Astrocyte (in vitro differentiated cells and primary cell): ENCODE measurements around the gene SLC28A3. TPM values are rescaled to one million over a fixed set of nuclear protein-coding genes. Genes with fewer than 3 reads are reported as not detected.

ENCODE experiments used
- DNase-seq: peaks from one replicate; pipeline ENCODE4 v3.0.0-alpha.2; 2010; ENCODE audit warnings: low read depth
- FAIRE-seq: peaks from 2 replicates; lab custom pipeline; 2011; peaks lifted over from hg19 to GRCh38; lab: Jason Lieb, UNC
- H2AFZ ChIP-seq: 2 replicates; pipeline ENCODE4 v1.6.0; 2012; ENCODE audit warnings: low read depth, low read length, inconsistent platforms
- H3K27ac ChIP-seq: 2 replicates; pipeline ENCODE4 v1.5.1; 2011; ENCODE audit warnings: low read depth, low read length, inconsistent platforms
- H3K27me3 ChIP-seq: 2 replicates; pipeline ENCODE4 v1.6.0; 2011; ENCODE audit warnings: low read length, inconsistent platforms; ENCODE audit not compliant: insufficient read depth
- H3K36me3 ChIP-seq: 2 replicates; pipeline ENCODE4 v1.5.1; 2011; ENCODE audit warnings: low read length, inconsistent platforms; ENCODE audit not compliant: insufficient read depth
- H3K4me1 ChIP-seq: 2 replicates; pipeline ENCODE4 v1.5.1; 2011; ENCODE audit warnings: low read length, inconsistent platforms; ENCODE audit not compliant: insufficient read depth
- H3K4me2 ChIP-seq: 2 replicates; pipeline ENCODE4 v1.6.0; 2012; ENCODE audit warnings: low read length, inconsistent platforms
- H3K4me3 ChIP-seq: 2 replicates; pipeline ENCODE4 v1.5.1; 2011; ENCODE audit warnings: low read depth, mild to moderate bottlenecking, low read length, inconsistent platforms; ENCODE audit not compliant: insufficient read depth
- H3K79me2 ChIP-seq: 2 replicates; pipeline ENCODE4 v1.6.0; 2012; ENCODE audit warnings: mild to moderate bottlenecking, low read length, inconsistent platforms; ENCODE audit not compliant: insufficient read depth
- H3K9ac ChIP-seq: 2 replicates; pipeline ENCODE4 v1.6.0; 2012; ENCODE audit warnings: mild to moderate bottlenecking, low read length, inconsistent platforms
- H3K9me3 ChIP-seq: 2 replicates; pipeline ENCODE4 v1.5.1; 2012; ENCODE audit warnings: low read depth, mild to moderate bottlenecking, low read length, inconsistent platforms; ENCODE audit not compliant: insufficient read depth
- H4K20me1 ChIP-seq: 2 replicates; pipeline ENCODE4 v1.6.0; 2012; ENCODE audit warnings: low read length, inconsistent platforms; ENCODE audit not compliant: insufficient read depth
- H3K27ac Mint-ChIP-seq: one replicate; pipeline ENCODE4 v1.8.0; 2021; ENCODE audit warnings: mild to moderate bottlenecking, mixed read lengths; ENCODE audit not compliant: unreplicated experiment
- H3K27me3 Mint-ChIP-seq: one replicate; pipeline ENCODE4 v1.8.0; 2021; ENCODE audit warnings: low read depth, mixed read lengths; ENCODE audit not compliant: unreplicated experiment
- H3K36me3 Mint-ChIP-seq: one replicate; pipeline ENCODE4 v1.8.0; 2021; ENCODE audit warnings: low read depth, mixed read lengths; ENCODE audit not compliant: unreplicated experiment
- H3K4me1 Mint-ChIP-seq: one replicate; pipeline ENCODE4 v1.8.0; 2021; ENCODE audit warnings: low read depth, mixed read lengths; ENCODE audit not compliant: unreplicated experiment
- H3K4me3 Mint-ChIP-seq: one replicate; pipeline ENCODE4 v1.8.0; 2021; ENCODE audit warnings: mild to moderate bottlenecking, moderate library complexity, mixed read lengths; ENCODE audit not compliant: unreplicated experiment
- H3K9me3 Mint-ChIP-seq: one replicate; pipeline ENCODE4 v1.8.0; 2021; ENCODE audit warnings: mild to moderate bottlenecking, mixed read lengths; ENCODE audit not compliant: unreplicated experiment
- EZH2 ChIP-seq: IDR thresholded peaks from 2 replicates; pipeline ENCODE4 v1.6.1; 2012; ENCODE audit warnings: mild to moderate bottlenecking, low read length, inconsistent platforms; ENCODE audit not compliant: insufficient read depth
- total RNA-seq: library from RNA; stranded (reverse); gene quantifications from 2 replicates; pipeline ENCODE4 v1.2.1, GENCODE V29; 2021
- TF ChIP-seq, protein P1 (sequence below): IDR thresholded peaks from 2 replicates; pipeline ENCODE4 v1.5.1; 2011; ENCODE audit warnings: low read depth, mild to moderate bottlenecking, inconsistent platforms, low read length, moderate library complexity; ENCODE audit not compliant: insufficient read depth

SLC28A3 gene
- total RNA-seq, 1 donor from 2014 or later: 0.30 TPM

DNA sequence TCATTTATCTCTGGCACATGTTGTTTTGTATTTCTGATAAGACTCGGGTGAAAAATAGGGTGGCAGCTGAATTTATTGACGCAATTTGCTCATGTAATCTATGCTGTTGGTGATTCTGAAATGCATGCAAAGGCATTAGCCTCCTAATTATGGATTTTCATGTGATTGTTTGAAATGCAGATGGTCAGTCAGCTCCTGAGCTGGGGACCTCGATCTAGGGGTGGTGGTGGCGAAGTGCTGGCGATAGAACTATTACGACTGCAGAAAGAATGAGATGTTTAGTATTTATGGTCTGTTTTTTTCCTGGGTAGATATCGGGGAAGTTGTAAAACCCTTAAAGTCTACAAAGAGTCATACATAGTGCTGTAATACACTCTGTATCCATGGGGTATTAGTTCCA is 88.6 kb downstream of the SLC28A3 start:
- Histone ChIP-seq H3K27ac (no peak overlapping the region), H2AFZ (no peak overlapping the region), H3K9ac (no peak overlapping the region), H3K79me2 (no peaks in the 10 kb centered on the region), H3K27me3 (peaks cover 15% of the 10 kb centered on the region), H3K4me3 (no peak overlapping the region), H3K9me3 (no peaks in the 10 kb centered on the region), H3K4me1 (no peaks in the 10 kb centered on the region), H3K4me2 (no peak overlapping the region), H3K36me3 (no peaks in the 10 kb centered on the region), H4K20me1 (no peaks in the 10 kb centered on the region)
- DNase-seq (no peak), FAIRE-seq (no peak)
- Mint-ChIP-seq H3K4me1 (no peaks in the 10 kb centered on the region), H3K27ac (no peak overlapping the region), H3K9me3 (peaks cover 3% of the 10 kb centered on the region), H3K27me3 (peaks cover 18% of the 10 kb centered on the region), H3K36me3 (no peaks in the 10 kb centered on the region), H3K4me3 (peak overlapping the region; percentile 20)
- TF ChIP-seq EZH2: no peak
- TF ChIP-seq, protein P1, sequence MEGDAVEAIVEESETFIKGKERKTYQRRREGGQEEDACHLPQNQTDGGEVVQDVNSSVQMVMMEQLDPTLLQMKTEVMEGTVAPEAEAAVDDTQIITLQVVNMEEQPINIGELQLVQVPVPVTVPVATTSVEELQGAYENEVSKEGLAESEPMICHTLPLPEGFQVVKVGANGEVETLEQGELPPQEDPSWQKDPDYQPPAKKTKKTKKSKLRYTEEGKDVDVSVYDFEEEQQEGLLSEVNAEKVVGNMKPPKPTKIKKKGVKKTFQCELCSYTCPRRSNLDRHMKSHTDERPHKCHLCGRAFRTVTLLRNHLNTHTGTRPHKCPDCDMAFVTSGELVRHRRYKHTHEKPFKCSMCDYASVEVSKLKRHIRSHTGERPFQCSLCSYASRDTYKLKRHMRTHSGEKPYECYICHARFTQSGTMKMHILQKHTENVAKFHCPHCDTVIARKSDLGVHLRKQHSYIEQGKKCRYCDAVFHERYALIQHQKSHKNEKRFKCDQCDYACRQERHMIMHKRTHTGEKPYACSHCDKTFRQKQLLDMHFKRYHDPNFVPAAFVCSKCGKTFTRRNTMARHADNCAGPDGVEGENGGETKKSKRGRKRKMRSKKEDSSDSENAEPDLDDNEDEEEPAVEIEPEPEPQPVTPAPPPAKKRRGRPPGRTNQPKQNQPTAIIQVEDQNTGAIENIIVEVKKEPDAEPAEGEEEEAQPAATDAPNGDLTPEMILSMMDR: no peak

DNA sequence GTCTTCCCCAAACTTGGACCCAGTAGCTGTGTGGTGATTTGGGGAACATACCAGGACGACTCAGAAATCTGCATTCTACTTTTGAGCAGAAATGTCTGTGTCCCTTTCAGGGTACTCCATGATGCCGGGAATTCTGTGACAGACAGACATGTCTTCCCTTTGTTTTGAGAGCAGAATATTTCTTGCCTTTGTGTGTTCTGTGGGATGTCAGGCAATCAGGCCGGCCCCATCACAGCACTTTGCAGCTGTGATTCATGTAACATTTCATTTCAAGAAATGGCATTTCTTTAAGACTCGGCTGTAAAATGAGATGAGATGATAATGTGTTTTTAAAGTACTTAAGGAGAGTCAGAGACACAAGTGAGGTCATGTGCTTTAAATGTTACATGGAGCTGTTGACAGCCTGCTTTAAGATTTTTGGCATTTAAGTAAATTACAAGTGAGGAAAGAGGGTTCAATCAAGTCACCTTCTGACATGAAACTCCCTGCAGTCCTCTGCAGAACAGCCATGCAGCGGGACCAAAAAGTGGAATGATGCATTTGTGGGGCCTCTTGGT is 98.7 kb downstream of the SLC28A3 start:
- H3K4me3 Mint-ChIP-seq: no peak overlapping the region
- Histone ChIP-seq H3K27me3 (no peaks in the 10 kb centered on the region), H3K36me3 (no peaks in the 10 kb centered on the region), H3K27ac (no peak overlapping the region), H3K4me2 (no peak overlapping the region), H3K9me3 (no peaks in the 10 kb centered on the region), H3K4me3 (no peak overlapping the region), H3K9ac (no peak overlapping the region), H3K4me1 (no peaks in the 10 kb centered on the region), H2AFZ (no peak overlapping the region), H4K20me1 (no peaks in the 10 kb centered on the region), H3K79me2 (no peaks in the 10 kb centered on the region)
- DNase-seq: no peak
- H3K27me3 Mint-ChIP-seq: peaks cover 4% of the 10 kb centered on the region
- peaks cover 15% of the 10 kb centered on the region for H3K9me3 Mint-ChIP-seq
- no peak overlapping the region for H3K27ac Mint-ChIP-seq
- no peak for TF ChIP-seq EZH2
- TF ChIP-seq, protein P1: no peak
- FAIRE-seq: no peak
- no peaks in the 10 kb centered on the region for H3K36me3 Mint-ChIP-seq
- peaks cover 18% of the 10 kb centered on the region for H3K4me1 Mint-ChIP-seq

- no peak for FAIRE-seq
These were observed 101.2 kb downstream of the SLC28A3 start for GRCh38 chr9:84239343-84239742.

More at GRCh38 chr9:84239343-84239742, 101.2 kb downstream of the SLC28A3 start:
- no peak overlapping the region for H3K9ac ChIP-seq
- no peaks in the 10 kb centered on the region for H3K36me3 ChIP-seq
- Mint-ChIP-seq H3K4me1 (peaks cover 18% of the 10 kb centered on the region), H3K27me3 (peaks cover 3% of the 10 kb centered on the region), H3K36me3 (no peaks in the 10 kb centered on the region), H3K4me3 (no peak overlapping the region), H3K27ac (peak overlapping the region; percentile 2), H3K9me3 (peaks cover 18% of the 10 kb centered on the region)
- H3K4me3 ChIP-seq: no peak overlapping the region
- TF ChIP-seq, protein P1: no peak
- no peak for TF ChIP-seq EZH2
- H3K9me3 ChIP-seq: no peaks in the 10 kb centered on the region
- no peak overlapping the region for H3K4me2 ChIP-seq
- no peaks in the 10 kb centered on the region for H3K27me3 ChIP-seq
- H2AFZ ChIP-seq: no peak overlapping the region
- no peaks in the 10 kb centered on the region for H3K4me1 ChIP-seq
- H4K20me1 ChIP-seq: no peaks in the 10 kb centered on the region
- no peaks in the 10 kb centered on the region for H3K79me2 ChIP-seq
- H3K27ac ChIP-seq: no peak overlapping the region
- DNase-seq: peak; percentile 66
